Common myeloid progenitor, CD34-positive (primary cell): Measurements from ENCODE around the gene LOXL4.

Experiments used
- CTCF ChIA-PET: fragments of 350-600 bp; sonication (Branson Sonifier 250); formaldehyde crosslinking; loops from one replicate; lab custom pipeline; 2021; ENCODE audit warnings: antibody characterized with exemption; lab: Charles Lee
- POLR2A ChIA-PET: fragments of 350-600 bp; sonication (Branson Sonifier 250); formaldehyde crosslinking; loops from one replicate; lab custom pipeline; 2021; ENCODE audit warnings: antibody characterized with exemption; lab: Charles Lee
- DNase-seq, 3 donors: peaks; one replicate each; pipeline versions ENCODE4 v3.0.0 to v3.0.0-alpha.2; 2013
- H3K27ac ChIP-seq, 2 experiments: 1 replicate in 1 of 2; 2 replicates in 1 of 2; pipeline ENCODE4 v1.7.0; 2013; ENCODE audit warnings: inconsistent platforms in 2 of 2, low read length in 2 of 2, mild to moderate bottlenecking in 2 of 2, low read depth in 1 of 2, moderate library complexity in 1 of 2; ENCODE audit not compliant: severe bottlenecking in 2 of 2, insufficient read depth in 1 of 2, poor library complexity in 1 of 2
- H3K27me3 ChIP-seq, 5 experiments: replicated peaks in 2 of 5; 1 replicate in 3 of 5; 2 replicates in 2 of 5; pipeline versions ENCODE4 v1.6.1 to v1.7.0; 2013; ENCODE audit warnings: low read length in 4 of 5, mild to moderate bottlenecking in 2 of 5, moderate library complexity in 2 of 5, inconsistent platforms in 1 of 5; ENCODE audit not compliant: insufficient read depth in 5 of 5, control insufficient read depth in 4 of 5
- H3K36me3 ChIP-seq, 4 experiments: 1 replicate in 2 of 4; 2 replicates in 2 of 4; pipeline versions ENCODE4 v1.6.1 to v1.7.0; 2013; ENCODE audit warnings: low read length in 3 of 4, control low read depth in 1 of 4, mild to moderate bottlenecking in 1 of 4; ENCODE audit not compliant: control insufficient read depth in 4 of 4, insufficient read depth in 4 of 4
- H3K4me1 ChIP-seq, 4 experiments: 1 replicate in 3 of 4; 2 replicates in 1 of 4; pipeline versions ENCODE4 v1.6.1 to v1.7.1; 2013; ENCODE audit warnings: low read length in 3 of 4, mild to moderate bottlenecking in 3 of 4, control low read depth in 1 of 4, inconsistent platforms in 1 of 4, moderate library complexity in 1 of 4; ENCODE audit not compliant: control insufficient read depth in 4 of 4, insufficient read depth in 4 of 4; ENCODE audit errors: control extremely low read depth in 1 of 4
- H3K4me3 ChIP-seq, 7 experiments: 1 replicate in 4 of 7; 2 replicates in 3 of 7; pipeline versions ENCODE4 v1.5.1 to v1.7.0; 2013; ENCODE audit warnings: mild to moderate bottlenecking in 7 of 7, low read length in 6 of 7, moderate library complexity in 6 of 7, inconsistent platforms in 2 of 7, low read depth in 2 of 7, control low read depth in 1 of 7; ENCODE audit not compliant: insufficient read depth in 4 of 7, control insufficient read depth in 1 of 7; ENCODE audit errors: extremely low read depth in 1 of 7
- H3K9me3 ChIP-seq, 5 experiments: 1 replicate in 4 of 5; 2 replicates in 1 of 5; pipeline versions ENCODE4 v1.6.1 to v1.7.1; 2013; ENCODE audit warnings: low read length in 4 of 5, mild to moderate bottlenecking in 2 of 5, inconsistent platforms in 1 of 5, low read depth in 1 of 5, moderate library complexity in 1 of 5; ENCODE audit not compliant: control insufficient read depth in 4 of 5, insufficient read depth in 2 of 5; ENCODE audit errors: control extremely low read depth in 1 of 5
- WGBS: methylation state at CpG from one replicate; pipeline ENCODE4 v1.1.5; 2013; ENCODE audit not compliant: insufficient coverage; 5-methylcytosine and 5-hydroxymethylcytosine counted together

Gene LOXL4

GRCh38 chr10:98266647-98267046, 1.3 kb downstream of the LOXL4 start:
- ChIA-PET CTCF (interaction anchor here (2.1 kb wide), 2 partner anchors 14 to 65 kb away, joined by 5 to 8 read pairs; no protein-coding TSS in a partner anchor), POLR2A (no interaction called here)
- Histone ChIP-seq H3K27me3 (peaks cover 0 to 14% (median 2%) of the 10 kb centered on the region in 5 experiments), H3K36me3 (no peaks in the 10 kb centered on the region), H3K27ac (no peak overlapping the region), H3K4me3 (no peak overlapping the region), H3K4me1 (peaks cover 0 to 22% (median 19%) of the 10 kb centered on the region in 4 experiments), H3K9me3 (no peaks in the 10 kb centered on the region)
- 100% methylated on average over 2 of the region's 5 CpGs for WGBS
- DNase-seq: no peak

DNA sequence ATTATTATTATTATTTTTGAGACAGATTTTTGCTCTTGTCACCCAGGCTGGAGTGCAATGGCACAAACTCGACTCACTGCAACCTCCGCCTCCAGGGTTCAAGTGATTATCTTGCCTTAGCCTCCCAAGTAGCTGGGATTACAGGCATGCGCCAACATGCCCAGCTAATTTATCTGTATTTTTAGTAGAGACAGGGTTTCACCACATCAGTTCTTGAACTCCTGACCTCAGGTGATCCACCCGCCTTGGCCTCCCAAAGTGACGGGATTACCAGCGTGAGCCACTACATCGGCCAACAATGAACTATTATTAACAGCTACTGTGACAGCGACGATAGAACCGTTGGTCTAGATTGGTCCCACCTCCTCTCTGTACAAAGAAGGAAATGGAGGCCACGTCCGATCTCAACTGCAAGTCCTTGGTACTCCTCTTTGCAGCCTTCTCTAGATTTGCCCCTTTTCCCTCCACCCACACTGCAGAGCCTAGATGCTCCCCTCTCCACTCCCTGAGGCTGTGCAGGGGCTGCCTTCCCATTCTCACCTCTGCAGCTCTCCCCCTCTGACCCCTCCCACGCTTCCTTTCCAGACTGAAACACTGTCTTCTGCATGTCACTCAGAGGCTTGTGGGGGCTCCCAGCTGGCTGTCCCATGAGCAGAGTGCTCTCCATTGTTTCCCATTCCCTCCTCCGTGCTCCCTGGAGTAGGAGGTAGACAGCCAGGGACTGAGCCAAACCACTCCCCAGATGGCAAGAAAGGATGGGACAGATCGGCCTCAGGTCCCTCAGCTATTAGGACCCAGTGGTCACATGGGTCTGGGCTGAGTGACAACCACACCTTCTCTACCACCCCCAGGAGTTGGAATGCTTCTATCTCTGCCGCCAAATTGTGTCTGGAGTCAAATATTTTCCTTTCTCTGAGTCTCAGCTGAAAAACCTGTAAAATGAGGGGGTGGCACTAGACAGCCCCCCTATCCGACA, 2.3 kb downstream of the LOXL4 start:
- ChIA-PET POLR2A (no interaction called here), CTCF (interaction anchor here (0.9 to 2.1 kb wide), 4 partner anchors 11 to 66 kb away, joined by 4 to 8 read pairs (median 6); no protein-coding TSS in a partner anchor)
- no peaks in the 10 kb centered on the region for H3K9me3 ChIP-seq
- H3K27me3 ChIP-seq: peaks cover 0 to 12% (median 2%) of the 10 kb centered on the region in 5 experiments
- H3K36me3 ChIP-seq: no peaks in the 10 kb centered on the region
- no peak overlapping the region for H3K27ac ChIP-seq
- no peak overlapping the region for H3K4me3 ChIP-seq
- H3K4me1 ChIP-seq: peaks cover 0 to 22% (median 19%) of the 10 kb centered on the region in 4 experiments
- WGBS: 93% methylated on average over 14 of the region's 17 CpGs
- no peak for DNase-seq

GRCh38 chr10:98264378-98265065, 3.5 kb downstream of the LOXL4 start:
- WGBS: 75% methylated on average over 6 of the region's 12 CpGs
- POLR2A ChIA-PET: no interaction called here
- peak in 2 of 3 donors; percentile 28 to 29 for DNase-seq
- H3K27ac ChIP-seq: no peak overlapping the region
- no peaks in the 10 kb centered on the region for H3K36me3 ChIP-seq
- H3K9me3 ChIP-seq: no peaks in the 10 kb centered on the region
- CTCF ChIA-PET: interaction anchor here (1.2 to 4.0 kb wide), 5 partner anchors 10 to 67 kb away, joined by 3 to 27 read pairs (median 6); no protein-coding TSS in a partner anchor
- H3K4me3 ChIP-seq: no peak overlapping the region
- peaks cover 0 to 22% (median 19%) of the 10 kb centered on the region in 4 experiments for H3K4me1 ChIP-seq
- H3K27me3 ChIP-seq: peaks cover 0 to 7% (median 0%) of the 10 kb centered on the region in 5 experiments

GRCh38 chr10:98263088-98263487, 4.9 kb downstream of the LOXL4 start:
- Histone ChIP-seq H3K27me3 (no peaks in the 10 kb centered on the region), H3K9me3 (no peaks in the 10 kb centered on the region), H3K4me1 (peaks cover 0 to 17% (median 12%) of the 10 kb centered on the region in 4 experiments), H3K4me3 (no peak overlapping the region), H3K36me3 (no peaks in the 10 kb centered on the region), H3K27ac (no peak overlapping the region)
- 100% methylated on average over 3 of the region's 7 CpGs for WGBS
- ChIA-PET CTCF (interaction anchor here (0.7 to 4.0 kb wide), 12 partner anchors 8 to 174 kb away, joined by 3 to 27 read pairs (median 4); no protein-coding TSS in a partner anchor), POLR2A (no interaction called here)
- peak in 1 of 3 donors; percentile 21 for DNase-seq

DNA sequence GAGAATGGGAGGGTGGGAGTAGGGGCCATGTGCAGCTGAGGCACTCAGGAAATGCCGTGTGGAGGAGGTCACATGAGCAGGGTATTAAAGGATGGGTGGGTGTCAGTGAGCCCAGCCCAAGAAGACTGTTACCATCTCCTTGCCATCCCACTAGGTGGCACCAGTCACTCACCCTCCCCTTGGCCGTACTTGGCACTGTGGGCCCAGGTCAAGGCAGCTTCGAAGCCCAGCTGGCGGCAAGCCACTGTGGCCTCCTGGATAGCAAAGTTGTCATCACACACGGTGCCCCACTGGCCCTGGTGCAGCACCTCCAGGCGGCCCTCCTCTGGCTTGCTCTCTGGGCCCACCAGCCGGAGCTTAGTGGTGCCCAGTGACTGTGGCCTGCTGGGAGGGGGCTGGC, 5.4 kb downstream of the LOXL4 start:
- Histone ChIP-seq H3K4me1 (peaks cover 0 to 15% (median 10%) of the 10 kb centered on the region in 4 experiments), H3K4me3 (no peak overlapping the region), H3K27ac (no peak overlapping the region), H3K27me3 (no peaks in the 10 kb centered on the region), H3K9me3 (no peaks in the 10 kb centered on the region), H3K36me3 (no peaks in the 10 kb centered on the region)
- 72% methylated on average over 5 of the region's 7 CpGs for WGBS
- POLR2A ChIA-PET: no interaction called here
- peak; percentile 46 to 63 (median 63) for DNase-seq
- CTCF ChIA-PET: interaction anchor here (0.7 to 4.0 kb wide), 15 partner anchors 8 to 174 kb away, joined by 3 to 27 read pairs (median 3); no protein-coding TSS in a partner anchor

- 89% methylated on average over 14 of the region's 15 CpGs for WGBS
- CTCF ChIA-PET: interaction anchor here (0.6 to 4.0 kb wide), 11 partner anchors 9 to 218 kb away, joined by 3 to 27 read pairs (median 3); no protein-coding TSS in a partner anchor
- Histone ChIP-seq H3K4me3 (no peak overlapping the region), H3K36me3 (no peaks in the 10 kb centered on the region), H3K4me1 (peaks cover 0 to 15% (median 9%) of the 10 kb centered on the region in 4 experiments), H3K27me3 (no peaks in the 10 kb centered on the region), H3K27ac (no peak overlapping the region), H3K9me3 (no peaks in the 10 kb centered on the region)
- DNase-seq: no peak
- POLR2A ChIA-PET: no interaction called here
Observed at GRCh38 chr10:98261436-98262277, 6.3 kb downstream of the LOXL4 start.
